ENCODE data around the gene HSD11B2.
A peak's percentile ranks its signal among the peaks of the same experiment; 100 is the strongest.

Gene HSD11B2

GRCh38 chr16:67415872-67416793 lies 14.8 kb upstream of the HSD11B2 start, which contains the start of gene ZDHHC1:
Gene ZDHHC1, minus strand, starts transcription at chr16:67416477. Its CDS starts 8,702 bp downstream, at chr16:67407775.
- DNase-seq: peak; percentile 80

GRCh38 chr16:67417333-67418061 lies 13.4 kb upstream of the HSD11B2 start:
- DNase-seq: no peak

GRCh38 chr16:67419502-67419901 lies 11.4 kb upstream of the HSD11B2 start:
- peak; percentile 57 for DNase-seq

- DNase-seq: no peak
Observed at GRCh38 chr16:67419931-67420330, 11.0 kb upstream of the HSD11B2 start.

- DNase-seq: no peak
Observed at GRCh38 chr16:67421030-67421429, 9.9 kb upstream of the HSD11B2 start.

GRCh38 chr16:67423015-67423414 lies 7.9 kb upstream of the HSD11B2 start:
- no peak for DNase-seq

- DNase-seq: no peak
Observed at GRCh38 chr16:67423611-67424260, 7.2 kb upstream of the HSD11B2 start.

GRCh38 chr16:67424261-67424615 lies 6.7 kb upstream of the HSD11B2 start:
- DNase-seq: no peak

- no peak for DNase-seq
Observed at GRCh38 chr16:67425061-67425460, 5.9 kb upstream of the HSD11B2 start.

GRCh38 chr16:67425580-67425979 lies 5.3 kb upstream of the HSD11B2 start:
- DNase-seq: no peak

GRCh38 chr16:67426022-67426421 lies 4.9 kb upstream of the HSD11B2 start:
- no peak for DNase-seq

GRCh38 chr16:67426950-67427349 lies 4.0 kb upstream of the HSD11B2 start:
- DNase-seq: no peak

GRCh38 chr16:67428146-67428731 lies 2.7 kb upstream of the HSD11B2 start:
- DNase-seq: peak; percentile 84

- no peak for DNase-seq
Observed at GRCh38 chr16:67429053-67429798, 1.7 kb upstream of the HSD11B2 start.

GRCh38 chr16:67429799-67430503 lies 970 bp upstream of the HSD11B2 start:
- DNase-seq: no peak

GRCh38 chr16:67430504-67430976 lies 381 bp upstream of the HSD11B2 start:
- DNase-seq: peak; percentile 75

GRCh38 chr16:67431775-67432505 lies 1.0 kb downstream of the HSD11B2 start:
- DNase-seq: no peak

- DNase-seq: no peak
Observed at GRCh38 chr16:67432506-67432890, 1.6 kb downstream of the HSD11B2 start.

GRCh38 chr16:67433131-67433719 lies 2.3 kb downstream of the HSD11B2 start:
- no peak for DNase-seq

- DNase-seq: no peak
Observed at GRCh38 chr16:67435758-67436164, 4.8 kb downstream of the HSD11B2 start.

All from DMS53 (cell line).